Cerebellar nuclear complex (tissue), 1 donor: ENCODE measurements around the gene ZNF526.
"Not testable (repeated sequence)": the region's sequence is repeated elsewhere in the genome, so short reads cannot be mapped to it uniquely, and the experiment has no call there.

ENCODE experiments used
- DNase-seq, 2 experiments: peaks; one replicate each; lab custom pipeline; 2025; lab: John Stamatoyannopoulos, UW

The ZNF526 gene

GRCh38 chr19:42246922-42247639 lies 27.0 kb downstream of the ZNF526 start:
- DNase-seq, result no peak

- DNase-seq, result no peak
Measured at GRCh38 chr19:42247640-42248199, 27.6 kb downstream of the ZNF526 start.

DNA sequence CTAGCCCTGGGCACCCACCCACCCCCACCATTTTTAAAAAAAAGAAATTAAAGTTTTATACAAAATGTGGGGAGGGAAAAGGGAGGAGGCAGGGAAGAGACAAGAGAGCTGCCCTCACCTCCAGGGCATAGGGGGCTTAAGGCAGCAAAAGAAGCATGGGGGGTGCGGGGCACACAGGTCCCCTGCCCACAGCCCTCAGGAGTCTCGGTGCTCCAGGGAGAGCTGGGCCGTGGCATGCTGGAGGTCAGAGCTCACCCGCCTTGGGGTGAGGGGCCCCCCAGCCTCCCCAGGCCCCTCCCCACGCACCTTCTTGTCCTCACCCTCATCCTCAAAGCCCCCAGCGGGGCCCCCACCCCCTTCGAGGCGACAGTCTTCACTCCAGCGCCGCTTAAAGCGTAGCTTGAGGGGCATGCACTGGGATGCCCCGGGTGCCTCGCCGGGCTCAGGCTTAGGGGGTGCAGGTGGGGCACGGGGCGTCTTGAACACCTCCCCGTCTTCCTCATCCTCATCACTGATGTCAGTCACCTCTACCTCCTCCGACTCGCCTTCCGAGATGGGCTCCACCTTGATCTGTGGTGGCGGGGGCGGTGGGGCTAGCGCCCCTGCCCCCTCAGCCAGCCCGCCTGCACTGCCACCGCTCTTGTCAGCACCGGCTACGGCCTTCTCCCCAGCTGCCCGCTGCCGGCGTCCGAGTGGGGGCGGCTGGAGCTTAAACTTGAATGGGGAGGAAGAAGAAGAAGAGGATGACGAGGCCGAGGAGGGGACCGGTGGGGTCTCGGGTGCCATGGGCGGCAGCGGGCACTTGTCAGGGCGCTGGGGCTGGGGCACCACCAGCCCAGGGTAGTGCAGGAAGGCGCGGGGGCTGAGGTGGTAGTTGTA lies 28.4 kb downstream of the ZNF526 start:
- no peak for DNase-seq

DNA sequence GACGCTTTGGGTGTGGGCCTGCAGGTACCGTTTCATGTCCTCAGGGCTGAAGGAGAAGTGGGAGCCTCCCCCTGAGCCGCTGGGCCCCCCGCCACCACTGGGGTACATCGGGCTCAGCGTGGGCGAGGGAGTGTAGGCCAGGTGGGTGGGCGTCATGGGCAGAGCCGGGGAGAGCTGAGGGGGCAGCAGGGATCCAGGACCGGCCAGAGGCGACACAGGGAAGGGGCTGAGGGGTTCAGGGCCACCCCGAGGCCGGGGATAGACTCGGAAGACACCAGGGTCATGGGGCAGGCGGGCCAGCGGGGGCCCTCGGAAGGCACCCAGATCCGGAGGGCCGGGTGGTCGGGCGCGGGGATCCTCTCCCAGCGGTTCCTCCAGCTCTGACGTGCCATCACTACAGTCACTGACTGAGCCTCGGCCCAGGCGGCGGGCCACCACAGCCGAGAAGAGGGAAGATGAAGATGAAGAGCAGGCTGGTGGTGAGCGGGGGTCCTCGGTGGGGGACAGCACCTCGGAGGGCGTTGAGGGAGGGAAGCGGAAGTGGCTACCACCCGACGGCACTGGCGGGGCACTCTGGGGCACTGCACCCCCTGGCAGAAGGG lies 29.1 kb downstream of the ZNF526 start:
- DNase-seq, result no peak

GRCh38 chr19:42249769-42250168 lies 29.7 kb downstream of the ZNF526 start:
- no peak for DNase-seq

DNA sequence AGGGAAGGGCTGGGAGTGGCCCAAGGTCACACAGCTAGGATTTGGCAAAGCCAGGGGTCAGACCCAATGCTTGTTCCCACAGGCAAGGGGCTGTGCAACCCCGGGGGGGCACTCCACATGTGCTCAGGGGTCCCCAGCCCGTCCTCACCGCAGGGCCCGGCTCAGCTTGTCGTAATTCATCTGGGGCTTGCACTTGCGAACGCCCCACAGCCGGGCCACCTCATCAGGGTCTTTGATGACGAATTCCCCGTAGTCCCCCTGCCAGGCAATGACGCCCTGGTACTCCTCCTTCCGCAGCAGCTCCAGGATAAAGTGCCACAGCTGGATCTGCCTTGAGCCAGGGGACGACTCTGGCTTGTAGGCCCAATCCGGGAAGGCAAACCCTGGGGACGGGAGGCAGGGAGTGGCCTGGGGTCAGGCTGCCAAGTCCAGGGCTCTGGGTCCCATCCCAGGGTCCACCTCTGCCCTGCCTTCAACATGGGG lies 30.1 kb downstream of the ZNF526 start:
- no peak for DNase-seq

- DNase-seq, result no peak
Measured at GRCh38 chr19:42250666-42251531, 30.8 kb downstream of the ZNF526 start.

GRCh38 chr19:42251572-42252358 lies 31.7 kb downstream of the ZNF526 start:
- DNase-seq, result no peak

DNA sequence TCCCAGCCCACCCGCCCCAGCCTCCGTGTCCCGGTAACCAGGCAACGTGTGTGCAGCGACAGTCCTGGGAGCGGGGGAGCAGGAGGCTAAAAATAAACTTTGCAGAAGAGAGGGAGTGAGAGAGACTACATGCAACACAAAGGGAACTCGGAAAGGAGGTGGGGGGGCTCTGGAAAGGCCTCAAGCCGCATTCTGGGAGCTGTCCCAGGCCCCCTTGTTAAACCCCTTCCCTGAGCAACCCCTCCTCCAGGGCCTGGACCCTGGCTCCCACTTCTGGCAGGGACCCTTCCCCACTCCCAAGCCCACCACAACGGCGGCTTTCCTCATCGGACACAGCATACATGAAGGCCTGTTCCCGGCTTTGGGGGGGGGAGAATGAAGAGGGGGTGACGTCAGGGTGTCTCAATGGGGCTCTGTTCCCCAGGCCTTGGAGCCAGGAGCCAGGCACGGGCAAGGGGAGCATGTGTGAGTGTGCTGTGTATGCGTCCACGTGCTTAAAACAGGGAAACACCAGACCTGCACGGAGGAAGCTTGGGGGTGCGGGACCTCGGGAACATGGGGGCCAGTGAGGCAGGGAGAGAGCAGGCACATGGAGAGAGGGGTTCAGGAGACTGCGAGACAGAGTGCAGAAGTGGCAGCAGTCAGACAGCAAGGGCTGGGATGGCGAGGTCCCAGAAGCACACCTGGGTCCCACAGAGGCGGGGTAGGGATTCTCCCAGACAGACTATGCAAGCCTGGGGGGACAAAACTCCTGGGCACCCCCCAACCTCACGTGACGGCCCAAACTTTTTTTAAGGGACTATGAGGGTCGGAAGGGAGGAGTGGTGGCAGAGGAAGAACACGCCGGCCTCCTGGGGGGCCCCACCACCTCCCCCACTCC lies 32.5 kb downstream of the ZNF526 start:
- peak in 1 of 2 experiments; percentile 33 for DNase-seq

DNA sequence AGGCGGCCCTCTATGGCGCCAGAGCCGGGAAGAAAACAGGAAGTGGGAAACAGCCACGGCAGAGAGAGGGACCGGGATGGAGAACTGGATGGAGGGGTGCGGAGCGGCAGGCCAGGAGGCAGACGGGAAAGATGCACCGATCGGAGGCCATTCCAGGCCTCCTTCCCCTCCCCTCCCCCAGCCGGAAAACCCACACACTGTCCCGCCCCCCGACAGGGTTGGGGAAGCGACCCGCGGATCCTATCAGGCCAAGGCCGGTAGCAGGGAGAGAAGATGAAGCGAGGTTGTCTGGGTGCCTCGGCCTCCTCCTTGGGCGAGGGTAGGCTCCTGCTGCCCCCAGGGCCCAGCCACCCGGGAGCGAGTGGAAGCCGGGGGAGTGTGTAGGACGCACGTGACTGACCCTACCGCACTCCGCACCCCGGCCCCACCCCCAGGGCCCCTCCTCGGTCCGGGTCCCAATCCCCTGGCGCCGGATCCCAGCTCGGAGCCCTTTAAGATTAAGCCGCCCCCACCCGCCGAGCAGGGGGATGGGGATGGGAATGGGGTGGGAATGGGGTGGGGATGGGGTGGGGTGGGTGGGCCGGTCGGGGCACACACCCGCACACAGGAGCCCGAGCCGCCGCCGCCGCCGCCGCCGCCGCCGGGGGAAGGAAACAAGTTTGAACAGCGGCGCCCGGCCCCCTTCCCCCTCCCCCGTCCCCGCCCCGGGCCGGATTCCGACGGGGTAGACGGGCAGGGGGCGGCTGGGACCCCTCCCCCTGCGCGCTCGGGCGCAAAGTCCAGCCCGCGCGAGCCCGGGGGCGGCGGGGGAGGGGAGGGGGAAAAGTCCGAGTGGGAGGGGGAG lies 33.4 kb downstream of the ZNF526 start:
- no peak for DNase-seq

DNA sequence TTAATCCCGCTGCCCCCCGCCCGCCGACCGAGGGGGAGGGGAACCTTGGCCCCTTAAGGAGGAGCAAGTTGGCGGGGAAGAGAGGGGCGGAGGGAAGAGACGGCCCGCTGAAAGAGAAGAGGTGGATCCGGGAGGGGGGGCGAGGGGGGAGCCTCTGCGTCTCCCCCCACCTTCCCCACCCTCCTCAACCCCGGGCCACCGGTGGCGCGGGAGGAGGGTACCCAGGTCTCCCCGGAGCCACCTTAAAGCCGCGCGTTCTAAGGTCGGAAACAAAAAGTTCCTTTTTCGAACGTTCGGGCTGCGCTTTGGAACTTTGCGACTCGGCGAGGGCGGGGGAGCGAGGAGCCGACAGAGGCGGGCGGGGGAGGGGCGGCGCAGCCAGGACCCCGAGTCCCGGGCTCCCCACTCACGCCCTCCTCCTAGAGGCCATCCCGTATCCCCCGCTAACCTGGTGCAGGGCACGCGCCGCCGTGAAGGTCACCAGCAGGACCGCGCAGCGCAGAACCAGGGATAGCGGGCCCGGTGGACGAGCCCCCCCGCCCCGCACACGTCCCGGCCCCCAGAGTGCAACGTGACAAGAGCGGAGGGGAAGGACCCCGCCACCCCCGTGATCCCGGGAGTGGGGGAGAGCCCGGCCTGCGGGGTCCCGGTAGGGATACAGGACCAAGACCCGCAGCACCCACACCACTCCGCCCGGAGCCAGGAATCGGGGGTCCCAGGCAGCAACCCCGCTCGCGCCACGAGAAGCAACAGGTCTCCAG lies 34.2 kb downstream of the ZNF526 start:
- DNase-seq, result no peak

DNA sequence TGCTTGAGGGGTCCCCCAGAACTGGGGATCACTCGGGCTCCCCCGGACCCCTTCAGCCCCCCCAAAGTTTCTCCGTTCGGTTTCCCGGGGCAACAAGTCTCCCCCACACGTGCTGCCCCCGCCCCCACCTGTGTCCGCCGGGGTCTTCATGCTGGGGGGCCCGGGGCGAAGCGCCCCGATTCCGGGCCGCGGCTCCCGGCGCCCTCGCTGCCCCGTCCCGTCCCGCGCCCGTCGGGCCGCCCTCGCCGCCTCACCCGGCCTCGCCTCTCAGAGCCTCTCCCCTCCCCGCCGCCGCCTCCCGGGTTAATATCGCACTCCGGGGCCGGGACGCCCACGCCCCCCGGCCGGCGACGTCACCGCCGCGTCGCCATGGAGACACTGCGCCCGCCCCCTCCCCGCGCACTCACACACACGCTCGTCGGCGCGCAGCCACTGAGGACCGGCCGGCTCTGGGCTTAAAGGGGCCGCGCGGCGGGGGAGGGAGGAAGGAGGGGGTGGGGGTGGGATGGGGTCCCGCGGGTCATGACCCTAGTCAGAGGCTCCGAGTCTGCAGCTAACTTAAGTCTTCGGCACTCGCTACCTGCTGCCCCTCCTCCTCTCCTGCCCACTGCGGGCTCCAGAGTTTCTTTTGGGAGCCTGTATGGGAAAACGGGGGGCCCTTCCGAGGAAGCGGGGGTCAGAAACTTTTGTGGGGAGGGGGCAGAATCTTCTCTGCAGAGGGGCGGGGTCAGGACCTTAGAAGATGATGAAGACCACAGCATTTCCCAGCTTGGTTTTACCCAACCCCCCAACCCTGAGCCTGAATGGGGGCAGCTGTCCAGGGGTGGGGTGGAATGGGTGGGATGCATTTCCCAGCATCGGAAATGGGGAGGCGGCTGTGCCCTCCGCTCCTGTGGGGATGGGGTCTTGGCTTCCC lies 35.0 kb downstream of the ZNF526 start, which contains the start of gene ERF:
Gene ERF, minus strand, starts transcription at position 279 of the 916 bp plus-strand sequence. Its CDS starts 129 bp downstream, at position 150.
- DNase-seq, result no peak

- no peak for DNase-seq
Measured at GRCh38 chr19:42255766-42256745, 35.9 kb downstream of the ZNF526 start.

DNA sequence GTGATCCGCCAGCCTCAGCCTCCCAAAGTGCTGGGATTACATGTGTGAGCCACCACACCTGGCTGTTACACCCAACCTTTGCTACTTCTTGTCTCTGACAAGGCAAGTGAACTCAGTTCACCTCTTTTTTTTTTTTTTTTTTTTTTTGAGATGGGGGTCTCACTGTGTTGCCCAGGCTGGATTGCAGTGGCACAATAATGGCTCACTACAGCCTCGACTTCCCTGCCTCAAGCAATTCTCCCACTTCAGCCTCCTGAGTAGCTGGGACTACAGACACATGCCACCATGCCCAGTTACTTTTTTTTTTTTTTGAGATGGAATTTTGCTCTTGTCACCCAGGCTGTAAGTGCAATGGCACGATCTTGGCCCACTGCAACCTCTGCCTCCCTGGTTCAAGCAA lies 37.7 kb downstream of the ZNF526 start:
- not testable (repeated sequence) for DNase-seq

DNA sequence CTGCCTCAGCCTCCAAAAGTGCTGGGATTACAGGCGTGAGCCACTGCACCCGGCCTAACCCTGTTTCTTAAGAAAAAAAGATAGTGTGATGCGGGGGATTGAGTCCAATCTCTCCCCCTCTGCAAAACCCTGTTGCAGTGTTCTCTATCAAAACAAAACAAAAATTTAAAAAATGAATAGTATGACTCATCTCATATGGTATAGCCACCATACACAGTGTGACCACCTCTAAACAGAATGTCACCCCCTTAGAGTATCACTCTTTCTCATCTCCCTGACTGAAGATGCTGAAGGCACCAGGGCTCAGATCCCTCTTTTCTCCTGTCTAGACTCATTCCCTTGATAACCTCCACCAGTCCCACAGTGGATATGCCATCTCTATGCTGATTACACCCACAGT lies 41.7 kb downstream of the ZNF526 start:
- DNase-seq, result no peak
